ENCODE data around the gene TENM4.

DNA sequence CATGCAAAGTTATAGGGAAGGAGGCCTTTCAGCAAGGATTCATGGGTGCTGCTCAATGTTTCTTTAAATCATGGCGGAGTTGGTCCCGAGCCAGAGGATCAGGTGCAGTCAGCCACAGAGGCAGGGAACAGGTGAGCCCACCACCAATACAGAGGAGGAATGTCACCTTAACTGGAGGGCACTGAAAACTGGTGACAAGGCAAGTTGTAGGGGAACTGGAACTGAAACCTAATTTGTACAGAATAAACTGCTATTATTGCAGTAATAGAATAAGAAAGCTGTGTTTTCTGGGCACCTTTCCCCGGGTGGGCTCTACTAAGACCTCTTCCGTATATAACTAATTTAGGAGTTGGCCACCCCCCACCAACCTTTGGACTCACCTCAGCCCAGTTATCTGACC, 570.2 kb downstream of the TENM4 start:
- TF ChIP-seq, protein P1, sequence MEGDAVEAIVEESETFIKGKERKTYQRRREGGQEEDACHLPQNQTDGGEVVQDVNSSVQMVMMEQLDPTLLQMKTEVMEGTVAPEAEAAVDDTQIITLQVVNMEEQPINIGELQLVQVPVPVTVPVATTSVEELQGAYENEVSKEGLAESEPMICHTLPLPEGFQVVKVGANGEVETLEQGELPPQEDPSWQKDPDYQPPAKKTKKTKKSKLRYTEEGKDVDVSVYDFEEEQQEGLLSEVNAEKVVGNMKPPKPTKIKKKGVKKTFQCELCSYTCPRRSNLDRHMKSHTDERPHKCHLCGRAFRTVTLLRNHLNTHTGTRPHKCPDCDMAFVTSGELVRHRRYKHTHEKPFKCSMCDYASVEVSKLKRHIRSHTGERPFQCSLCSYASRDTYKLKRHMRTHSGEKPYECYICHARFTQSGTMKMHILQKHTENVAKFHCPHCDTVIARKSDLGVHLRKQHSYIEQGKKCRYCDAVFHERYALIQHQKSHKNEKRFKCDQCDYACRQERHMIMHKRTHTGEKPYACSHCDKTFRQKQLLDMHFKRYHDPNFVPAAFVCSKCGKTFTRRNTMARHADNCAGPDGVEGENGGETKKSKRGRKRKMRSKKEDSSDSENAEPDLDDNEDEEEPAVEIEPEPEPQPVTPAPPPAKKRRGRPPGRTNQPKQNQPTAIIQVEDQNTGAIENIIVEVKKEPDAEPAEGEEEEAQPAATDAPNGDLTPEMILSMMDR (IDR thresholded peaks at IDR 0.05; ENCODE audit: control extremely low read depth in 1 of 3, insufficient read depth in 1 of 3, low read depth in 1 of 3, low read length in 3 of 3) = no peak
- TF ChIP-seq BRCA1 (IDR thresholded peaks at IDR 0.05; ENCODE audit: low read depth, low read length) (no peak), GTF2F1 (IDR thresholded peaks at IDR 0.05; ENCODE audit: borderline replicate concordance, low read depth, low read length) (no peak), POLR2AphosphoS5 (IDR thresholded peaks at IDR 0.05; ENCODE audit: low read depth, low read length) (no peak), RAD21 (IDR thresholded peaks at IDR 0.05 in 1 of 2, conservative IDR thresholded peaks at IDR 0.05 in 1 of 2; ENCODE audit: low read depth in 2 of 2, low read length in 2 of 2) (no peak), POLR2A (IDR thresholded peaks at IDR 0.05; ENCODE audit: control extremely low read depth in 1 of 2, low read depth in 2 of 2, low read length in 2 of 2) (no peak), SAP30 (IDR thresholded peaks at IDR 0.05; ENCODE audit: insufficient read depth, insufficient replicate concordance, low read length) (no peak), NRF1 (IDR thresholded peaks at IDR 0.05; ENCODE audit: low read depth, low read length) (no peak), NANOG (IDR thresholded peaks at IDR 0.05; ENCODE audit: insufficient read depth, low read depth, low read length, poor library complexity, severe bottlenecking) (no peak), RFX5 (IDR thresholded peaks at IDR 0.05; ENCODE audit: borderline replicate concordance, low read depth, low read length) (no peak), EGR1 (IDR thresholded peaks at IDR 0.05; ENCODE audit: borderline replicate concordance, low read depth, low read length) (no peak), ASH2L (IDR thresholded peaks at IDR 0.05; ENCODE audit: low read length) (no peak)
